A673 (cell line): Measurements from ENCODE around the gene ZFPL1. TPM values are rescaled to one million over a fixed set of nuclear protein-coding genes. Genes with fewer than 3 reads are reported as not detected.

Experiments used
- BruUV-seq: library from RNA; stranded (reverse); fragments of 400-500 nt; replicated peaks from 2 replicates; lab custom pipeline; 2021; lab: Mats Ljungman, UMichigan
- CTCF ChIA-PET: fragments of 300-600 bp; sonication (Branson Sonifier 250); formaldehyde crosslinking; loops from one replicate; lab custom pipeline; 2022; ENCODE audit warnings: antibody characterized with exemption; lab: Charles Lee
- POLR2A ChIA-PET: fragments of 300-600 bp; sonication (Branson Sonifier 250); formaldehyde crosslinking; loops from one replicate; lab custom pipeline; 2022; ENCODE audit warnings: antibody characterized with exemption; ENCODE audit not compliant: low non-redundant PET; lab: Charles Lee
- DNase-seq: peaks from one replicate; pipeline ENCODE4 v3.0.0-alpha.2; 2015; ENCODE audit warnings: low spot score
- H3K27ac ChIP-seq: fragments of 200-600 bp; sonication (generic); 2 replicates; pipeline ENCODE4 v1.5.1; 2016; ENCODE audit warnings: mixed run types, low read depth, mild to moderate bottlenecking, mixed read lengths, antibody characterized with exemption, low read length; ENCODE audit not compliant: poor library complexity, severe bottlenecking
- H3K27me3 ChIP-seq: fragments of 200-600 bp; sonication (generic); replicated peaks from 2 replicates; pipeline ENCODE4 v1.6.1; 2017; ENCODE audit warnings: mixed run types, low read depth, mild to moderate bottlenecking, mixed read lengths, antibody characterized with exemption, low read length; ENCODE audit not compliant: insufficient read depth, poor library complexity
- H3K36me3 ChIP-seq: fragments of 200-600 bp; sonication (generic); 2 replicates; pipeline ENCODE4 v1.6.1; 2016; ENCODE audit warnings: mixed run types, mild to moderate bottlenecking, mixed read lengths, antibody characterized with exemption, low read length; ENCODE audit not compliant: insufficient read depth, poor library complexity, severe bottlenecking
- H3K4me1 ChIP-seq: fragments of 200-600 bp; sonication (generic); 2 replicates; pipeline ENCODE4 v1.6.1; 2017; ENCODE audit warnings: mixed run types, mild to moderate bottlenecking, mixed read lengths, antibody characterized with exemption, low read length; ENCODE audit not compliant: insufficient read depth, poor library complexity, severe bottlenecking
- H3K4me3 ChIP-seq: fragments of 200-600 bp; sonication (generic); 2 replicates; pipeline ENCODE4 v1.5.1; 2016; ENCODE audit warnings: low read depth, mixed run types, mild to moderate bottlenecking, mixed read lengths, low read length; ENCODE audit not compliant: poor library complexity, severe bottlenecking
- H3K9me3 ChIP-seq: fragments of 200-600 bp; sonication (generic); 2 replicates; pipeline ENCODE4 v1.6.1; 2016; ENCODE audit warnings: mixed run types, low read depth, mild to moderate bottlenecking, mixed read lengths, antibody characterized with exemption, low read length; ENCODE audit not compliant: poor library complexity, severe bottlenecking
- CTCF ChIP-seq: fragments of 300-800, 200-600 bp; sonication (generic); conservative IDR thresholded peaks from 2 replicates; pipeline ENCODE4 v1.5.1; 2017; ENCODE audit warnings: low read depth, mild to moderate bottlenecking, antibody characterized with exemption, low read length, moderate library complexity, mixed read lengths
- EZH2 ChIP-seq: fragments of 200-600 bp; sonication (generic); IDR thresholded peaks from 2 replicates; pipeline ENCODE4 v1.6.1; 2017; ENCODE audit warnings: borderline replicate concordance, low read depth, mild to moderate bottlenecking, mixed read lengths, antibody characterized with exemption, low read length; ENCODE audit not compliant: poor library complexity, severe bottlenecking
- intact Hi-C: fragments of 100-400 bp; cut with micrococcal nuclease; formaldehyde crosslinking; loops from one replicate; pipeline ENCODE4 v1.10.0; 2022; ENCODE audit not compliant: unreplicated experiment
- total RNA-seq: library from RNA; stranded (reverse); gene quantifications from 2 replicates; pipeline ENCODE4 v1.2.3, GENCODE V29; 2021

ZFPL1 gene
- total RNA-seq, 1 experiment from 2014 or later = 46.6 TPM

GRCh38 chr11:65042891-65043290 is 41.1 kb upstream of the ZFPL1 start:
- peak overlapping the region; percentile 91 for H3K4me3 ChIP-seq
- DNase-seq = no peak
- BruUV-seq = no TSS peak
- peaks cover 7% of the 10 kb centered on the region for H3K4me1 ChIP-seq
- no peaks in the 10 kb centered on the region for H3K9me3 ChIP-seq
- H3K36me3 ChIP-seq = peaks cover 23% of the 10 kb centered on the region
- no peak overlapping the region for H3K27ac ChIP-seq
- CTCF ChIA-PET = interaction anchor here (0.6 kb wide), 1 partner anchor 70 kb away, joined by 4 read pairs; no protein-coding TSS in a partner anchor
- POLR2A ChIA-PET = no interaction called here
- no peaks in the 10 kb centered on the region for H3K27me3 ChIP-seq
- intact Hi-C loops = no loop called here
- no peak for TF ChIP-seq CTCF

- no peak overlapping the region for H3K27ac ChIP-seq
- CTCF ChIA-PET = no interaction called here
- H3K4me1 ChIP-seq = peaks cover 7% of the 10 kb centered on the region
- TF ChIP-seq EZH2 (no peak), CTCF (no peak)
- no peaks in the 10 kb centered on the region for H3K27me3 ChIP-seq
- H3K36me3 ChIP-seq = peaks cover 23% of the 10 kb centered on the region
- H3K4me3 ChIP-seq = no peak overlapping the region
- POLR2A ChIA-PET = no interaction called here
- DNase-seq = no peak
- intact Hi-C loops = no loop called here
- no peaks in the 10 kb centered on the region for H3K9me3 ChIP-seq
- no TSS peak for BruUV-seq
Measured at GRCh38 chr11:65043881-65044501, 40.0 kb upstream of the ZFPL1 start.

GRCh38 chr11:65045061-65045460 is 39.0 kb upstream of the ZFPL1 start:
- H3K27ac ChIP-seq = no peak overlapping the region
- H3K36me3 ChIP-seq = peaks cover 23% of the 10 kb centered on the region
- intact Hi-C loops = no loop called here
- no peaks in the 10 kb centered on the region for H3K9me3 ChIP-seq
- ChIA-PET POLR2A (no interaction called here), CTCF (interaction anchor here (1.0 kb wide), 1 partner anchor 111 kb away, joined by 3 read pairs; no protein-coding TSS in a partner anchor)
- H3K27me3 ChIP-seq = no peaks in the 10 kb centered on the region
- no peak for TF ChIP-seq CTCF
- TF ChIP-seq EZH2 = no peak
- no TSS peak for BruUV-seq
- H3K4me1 ChIP-seq = peaks cover 5% of the 10 kb centered on the region
- DNase-seq = no peak
- no peak overlapping the region for H3K4me3 ChIP-seq
